Embryonic facial prominence (tissue), 1 donor: ENCODE measurements around the gene MEGF8.

Experiments used
- DNase-seq: peaks from one replicate; pipeline ENCODE4 v3.0.0-alpha.2; 2016; ENCODE audit errors: extremely low spot score

MEGF8 gene

DNA sequence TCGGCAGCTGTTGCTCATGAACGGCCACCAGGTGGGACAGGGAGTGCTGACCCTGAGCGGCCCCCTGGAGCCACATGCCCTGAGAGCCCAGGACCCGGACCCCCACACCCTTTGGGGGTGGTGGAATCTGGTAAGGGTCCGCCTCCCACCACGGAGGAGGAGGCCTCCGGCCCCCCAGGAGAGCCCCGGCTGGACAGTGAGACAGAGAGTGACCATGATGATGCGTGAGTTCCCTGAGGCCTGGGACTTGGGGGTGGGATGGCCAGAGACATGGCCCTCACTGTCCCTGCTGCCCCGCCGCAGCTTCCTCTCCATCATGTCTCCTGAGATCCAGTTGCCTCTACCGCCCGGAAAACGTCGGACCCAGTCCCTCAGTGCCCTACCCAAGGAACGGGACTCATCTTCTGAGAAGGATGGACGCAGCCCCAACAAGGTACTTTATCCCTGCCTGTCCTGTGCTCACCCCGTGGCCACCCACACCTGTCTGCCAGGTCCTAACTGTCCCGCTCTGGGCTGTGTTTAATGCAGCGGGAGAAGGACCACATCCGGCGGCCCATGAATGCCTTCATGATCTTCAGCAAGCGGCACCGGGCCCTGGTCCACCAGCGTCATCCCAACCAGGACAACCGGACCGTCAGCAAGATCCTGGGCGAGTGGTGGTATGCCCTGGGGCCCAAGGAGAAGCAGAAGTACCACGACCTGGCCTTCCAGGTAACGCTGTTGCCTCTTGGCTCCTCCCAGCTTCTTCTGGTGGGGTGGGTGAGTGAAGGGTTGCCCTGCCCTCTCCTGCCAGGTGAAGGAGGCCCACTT lies 38.2 kb upstream of the MEGF8 start:
- no peak for DNase-seq

DNA sequence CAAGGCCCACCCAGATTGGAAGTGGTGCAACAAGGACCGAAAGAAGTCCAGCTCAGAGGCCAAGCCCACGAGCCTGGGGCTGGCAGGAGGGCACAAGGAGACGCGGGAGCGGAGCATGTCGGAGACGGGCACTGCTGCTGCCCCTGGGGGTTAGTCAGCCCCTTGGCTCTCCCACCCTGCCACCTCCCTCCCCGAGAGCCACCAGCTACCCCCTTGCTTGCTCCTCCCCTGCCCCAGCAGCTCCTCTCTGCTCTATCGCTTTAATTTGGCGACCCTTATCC lies 37.7 kb upstream of the MEGF8 start:
- DNase-seq: no peak

DNA sequence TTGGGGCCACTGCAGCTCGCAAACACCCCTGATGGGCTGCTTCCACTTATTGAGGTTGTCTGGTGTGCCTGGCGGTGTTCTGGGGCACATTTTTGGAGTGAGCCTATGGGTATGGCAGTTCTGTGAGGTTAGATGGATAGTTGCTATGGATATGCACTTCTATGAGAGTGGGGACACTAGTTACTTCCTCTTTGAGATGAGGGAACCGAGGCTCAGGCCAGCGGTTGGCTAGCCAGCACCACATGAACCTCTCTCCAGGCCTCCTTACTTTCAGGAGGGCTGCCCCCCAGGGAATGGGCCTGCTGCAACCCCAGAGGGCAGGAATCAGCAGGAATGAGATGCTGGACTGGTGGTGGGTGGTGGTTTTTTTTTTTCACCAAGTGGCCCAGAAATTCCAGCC lies 37.0 kb upstream of the MEGF8 start:
- DNase-seq: no peak

DNA sequence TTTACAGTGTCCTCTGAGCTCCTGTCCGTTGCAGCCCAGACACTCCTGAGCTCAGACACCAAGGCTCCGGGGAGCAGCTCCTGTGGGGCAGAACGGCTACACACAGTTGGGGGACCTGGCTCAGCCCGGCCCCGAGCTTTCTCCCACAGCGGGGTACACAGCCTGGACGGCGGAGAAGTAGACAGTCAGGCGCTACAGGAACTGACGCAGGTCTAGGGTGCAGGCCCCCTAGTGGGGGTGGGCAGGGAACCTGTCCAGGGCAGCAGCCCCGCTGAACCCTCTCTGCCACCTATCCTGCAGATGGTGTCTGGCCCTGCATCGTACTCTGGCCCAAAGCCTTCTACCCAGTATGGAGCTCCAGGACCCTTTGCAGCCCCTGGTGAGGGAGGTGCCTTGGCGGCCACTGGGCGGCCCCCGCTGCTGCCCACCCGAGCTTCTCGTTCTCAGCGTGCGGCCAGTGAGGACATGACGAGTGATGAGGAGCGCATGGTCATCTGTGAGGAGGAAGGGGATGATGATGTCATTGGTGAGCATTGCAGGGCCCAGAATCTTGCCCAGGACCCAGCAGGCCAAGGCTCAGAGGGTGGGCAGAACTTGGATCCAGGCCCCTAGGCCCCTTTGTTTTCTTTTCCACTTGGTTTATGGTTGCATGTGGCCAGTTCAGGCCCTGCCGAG lies 36.4 kb upstream of the MEGF8 start:
- DNase-seq: no peak

DNA sequence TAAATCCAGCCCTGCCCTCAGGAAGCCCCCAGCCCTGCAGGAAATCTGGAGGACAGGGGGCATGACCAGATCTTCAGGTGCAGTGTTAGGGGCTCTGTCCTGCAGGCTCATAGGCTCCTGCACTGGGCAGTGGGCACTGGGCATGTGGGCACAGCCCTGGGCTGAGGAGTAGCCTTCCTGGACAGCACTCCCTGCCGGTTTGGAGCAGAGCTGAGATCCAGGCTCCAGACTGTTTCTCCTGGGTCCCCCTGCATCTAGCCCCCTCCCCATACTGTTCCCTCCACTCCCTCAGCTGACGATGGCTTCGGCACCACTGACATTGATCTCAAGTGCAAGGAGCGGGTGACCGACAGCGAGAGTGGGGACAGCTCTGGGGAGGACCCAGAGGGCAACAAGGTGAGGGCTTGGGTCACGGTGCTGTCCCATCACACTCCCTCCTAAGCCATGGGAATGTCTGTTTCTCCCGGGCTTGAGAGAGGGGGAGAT lies 35.8 kb upstream of the MEGF8 start:
- DNase-seq: no peak

DNA sequence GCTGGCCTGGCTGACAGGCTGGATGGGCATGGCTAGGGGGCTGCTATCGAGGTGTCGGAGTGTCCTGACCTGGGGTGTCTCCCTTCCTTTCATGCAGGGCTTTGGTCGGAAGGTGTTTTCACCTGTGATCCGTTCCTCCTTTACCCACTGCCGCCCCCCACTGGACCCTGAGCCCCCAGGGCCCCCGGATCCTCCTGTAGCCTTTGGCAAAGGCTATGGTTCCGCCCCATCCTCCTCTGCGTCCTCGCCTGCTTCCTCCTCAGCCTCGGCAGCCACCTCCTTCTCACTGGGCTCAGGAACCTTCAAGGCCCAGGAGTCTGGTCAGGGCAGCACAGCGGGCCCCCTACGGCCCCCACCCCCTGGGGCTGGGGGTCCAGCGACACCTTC lies 35.3 kb upstream of the MEGF8 start:
- no peak for DNase-seq

DNA sequence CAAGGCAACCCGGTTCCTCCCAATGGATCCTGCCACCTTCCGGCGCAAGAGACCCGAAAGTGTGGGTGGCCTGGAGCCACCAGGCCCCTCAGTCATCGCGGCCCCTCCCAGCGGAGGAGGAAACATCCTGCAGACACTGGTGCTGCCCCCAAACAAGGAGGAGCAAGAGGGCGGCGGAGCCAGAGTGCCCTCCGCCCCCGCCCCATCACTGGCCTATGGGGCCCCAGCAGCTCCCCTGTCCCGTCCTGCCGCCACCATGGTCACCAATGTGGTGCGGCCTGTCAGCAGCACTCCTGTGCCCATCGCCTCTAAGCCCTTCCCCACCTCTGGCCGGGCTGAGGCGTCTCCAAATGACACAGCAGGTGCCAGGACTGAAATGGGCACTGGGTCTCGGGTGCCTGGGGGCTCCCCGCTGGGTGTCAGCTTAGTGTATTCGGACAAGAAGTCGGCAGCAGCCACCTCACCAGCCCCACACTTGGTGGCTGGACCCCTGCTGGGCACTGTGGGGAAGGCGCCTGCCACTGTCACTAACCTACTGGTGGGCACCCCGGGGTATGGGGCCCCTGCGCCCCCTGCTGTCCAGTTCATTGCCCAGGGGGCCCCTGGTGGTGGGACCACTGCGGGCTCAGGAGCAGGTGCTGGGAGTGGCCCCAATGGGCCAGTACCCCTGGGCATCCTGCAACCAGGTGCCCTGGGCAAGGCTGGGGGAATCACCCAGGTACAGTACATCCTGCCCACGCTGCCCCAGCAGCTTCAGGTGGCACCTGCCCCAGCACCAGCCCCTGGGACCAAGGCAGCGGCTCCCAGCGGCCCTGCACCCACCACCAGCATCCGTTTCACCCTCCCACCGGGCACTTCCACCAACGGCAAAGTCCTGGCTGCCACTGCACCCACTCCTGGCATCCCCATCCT lies 34.7 kb upstream of the MEGF8 start:
- DNase-seq: no peak

DNA sequence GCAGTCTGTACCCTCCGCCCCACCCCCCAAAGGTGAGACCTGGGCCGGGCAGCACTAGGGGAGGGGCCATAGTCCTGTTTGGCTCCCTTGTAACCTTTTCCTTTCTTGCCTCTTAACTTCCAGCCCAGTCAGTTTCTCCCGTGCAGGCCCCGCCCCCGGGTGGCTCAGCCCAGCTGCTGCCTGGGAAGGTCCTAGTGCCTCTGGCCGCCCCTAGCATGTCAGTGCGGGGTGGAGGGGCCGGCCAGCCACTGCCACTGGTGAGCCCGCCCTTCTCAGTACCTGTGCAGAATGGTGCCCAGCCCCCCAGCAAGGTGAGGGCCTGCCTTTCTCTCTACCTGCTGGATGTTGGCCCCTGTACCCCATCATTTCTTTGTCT lies 34.0 kb upstream of the MEGF8 start:
- no peak for DNase-seq

DNA sequence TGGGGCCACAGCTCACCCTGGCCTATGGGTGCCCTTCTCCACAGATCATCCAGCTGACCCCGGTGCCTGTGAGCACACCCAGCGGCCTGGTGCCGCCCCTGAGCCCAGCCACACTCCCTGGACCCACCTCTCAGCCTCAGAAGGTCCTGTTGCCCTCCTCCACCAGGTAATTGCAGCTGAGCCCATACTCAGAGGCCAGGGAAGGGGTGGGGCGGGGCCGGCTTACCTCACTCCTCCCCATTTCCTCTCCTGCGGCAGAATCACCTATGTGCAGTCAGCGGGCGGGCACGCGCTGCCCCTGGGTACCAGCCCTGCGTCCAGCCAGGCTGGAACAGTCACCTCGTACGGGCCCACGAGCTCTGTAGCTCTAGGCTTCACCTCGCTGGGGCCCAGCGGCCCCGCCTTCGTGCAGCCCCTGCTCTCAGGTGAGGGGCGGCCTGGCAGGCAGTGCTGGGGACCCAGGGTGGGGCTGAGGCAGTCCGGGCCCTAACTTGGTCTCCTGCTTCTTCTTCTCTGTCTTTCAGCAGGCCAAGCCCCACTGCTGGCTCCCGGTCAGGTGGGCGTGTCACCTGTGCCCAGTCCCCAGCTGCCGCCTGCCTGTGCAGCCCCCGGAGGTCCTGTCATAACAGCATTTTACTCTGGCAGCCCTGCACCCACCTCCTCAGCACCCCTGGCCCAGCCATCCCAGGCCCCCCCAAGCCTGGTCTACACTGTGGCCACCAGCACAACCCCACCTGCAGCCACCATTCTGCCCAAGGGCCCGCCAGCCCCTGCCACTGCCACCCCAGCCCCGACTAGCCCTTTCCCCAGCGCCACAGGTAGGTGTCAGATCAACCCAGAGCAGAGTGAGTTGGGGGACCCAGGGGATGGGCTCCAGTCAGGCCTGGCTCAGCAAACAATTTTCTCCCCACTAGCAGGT lies 33.1 kb upstream of the MEGF8 start:
- DNase-seq: no peak

DNA sequence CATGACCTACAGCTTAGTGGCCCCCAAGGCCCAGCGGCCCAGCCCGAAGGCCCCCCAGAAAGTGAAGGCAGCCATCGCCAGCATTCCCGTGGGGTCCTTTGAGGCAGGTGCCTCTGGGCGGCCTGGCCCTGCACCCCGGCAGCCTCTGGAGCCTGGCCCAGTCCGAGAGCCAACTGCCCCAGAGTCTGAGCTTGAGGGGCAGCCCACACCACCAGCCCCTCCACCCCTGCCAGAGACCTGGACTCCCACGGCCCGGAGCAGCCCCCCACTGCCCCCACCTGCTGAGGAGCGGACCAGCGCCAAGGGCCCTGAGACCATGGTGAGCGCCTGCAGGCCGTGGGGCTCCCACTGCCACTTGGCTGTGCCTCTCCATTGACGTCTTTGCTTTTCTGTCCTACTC lies 32.5 kb upstream of the MEGF8 start:
- no peak for DNase-seq

DNA sequence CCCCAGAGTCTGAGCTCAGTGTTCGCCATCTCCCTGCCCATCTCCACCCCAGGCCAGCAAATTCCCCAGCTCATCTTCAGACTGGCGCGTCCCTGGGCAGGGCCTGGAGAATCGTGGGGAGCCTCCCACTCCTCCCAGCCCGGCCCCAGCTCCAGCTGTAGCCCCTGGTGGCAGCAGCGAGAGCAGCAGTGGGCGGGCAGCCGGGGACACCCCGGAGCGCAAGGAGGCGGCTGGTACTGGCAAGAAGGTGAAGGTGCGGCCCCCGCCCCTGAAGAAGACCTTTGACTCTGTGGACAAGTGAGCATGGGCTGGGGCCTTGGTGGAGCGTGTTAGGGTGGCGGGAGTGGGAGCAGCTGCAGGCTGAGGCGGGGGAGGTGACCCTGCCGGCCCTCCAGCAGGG lies 31.9 kb upstream of the MEGF8 start:
- DNase-seq: no peak

DNA sequence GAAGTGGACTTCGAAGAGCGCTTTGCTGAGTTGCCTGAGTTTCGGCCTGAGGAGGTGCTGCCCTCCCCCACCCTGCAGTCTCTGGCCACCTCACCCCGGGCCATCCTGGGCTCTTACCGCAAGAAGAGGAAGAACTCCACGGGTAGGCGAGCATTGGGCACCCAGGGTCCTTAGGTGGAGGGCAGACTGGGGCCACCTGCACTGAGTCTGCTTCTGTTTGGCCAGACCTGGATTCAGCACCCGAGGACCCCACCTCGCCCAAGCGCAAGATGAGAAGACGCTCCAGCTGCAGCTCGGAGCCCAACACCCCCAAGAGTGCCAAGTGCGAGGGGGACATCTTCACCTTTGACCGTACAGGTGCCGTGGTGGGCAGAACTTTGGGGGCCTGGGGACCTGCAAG lies 31.5 kb upstream of the MEGF8 start:
- DNase-seq: no peak

DNA sequence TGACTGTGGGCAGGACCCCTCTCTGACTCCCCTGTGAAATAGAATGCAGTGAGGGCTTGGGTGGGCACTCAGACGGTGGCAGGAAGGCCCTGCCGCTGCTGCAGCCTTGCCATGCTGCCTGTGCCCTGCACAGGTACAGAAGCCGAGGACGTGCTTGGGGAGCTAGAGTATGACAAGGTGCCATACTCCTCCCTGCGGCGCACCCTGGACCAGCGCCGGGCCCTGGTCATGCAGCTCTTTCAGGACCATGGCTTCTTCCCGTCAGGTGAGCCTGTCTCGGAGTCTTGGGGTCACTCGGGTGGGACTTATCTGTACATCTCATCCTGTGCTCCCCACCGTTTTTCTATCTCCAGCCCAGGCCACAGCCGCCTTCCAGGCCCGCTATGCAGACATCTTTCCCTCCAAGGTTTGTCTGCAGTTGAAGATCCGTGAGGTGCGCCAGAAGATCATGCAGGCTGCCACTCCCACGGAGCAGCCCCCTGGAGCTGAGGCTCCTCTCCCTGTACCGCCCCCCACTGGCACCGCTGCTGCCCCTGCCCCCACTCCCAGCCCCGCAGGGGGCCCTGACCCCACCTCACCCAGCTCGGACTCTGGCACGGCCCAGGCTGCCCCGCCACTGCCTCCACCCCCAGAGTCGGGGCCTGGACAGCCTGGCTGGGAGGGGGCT lies 30.8 kb upstream of the MEGF8 start:
- no peak for DNase-seq

DNA sequence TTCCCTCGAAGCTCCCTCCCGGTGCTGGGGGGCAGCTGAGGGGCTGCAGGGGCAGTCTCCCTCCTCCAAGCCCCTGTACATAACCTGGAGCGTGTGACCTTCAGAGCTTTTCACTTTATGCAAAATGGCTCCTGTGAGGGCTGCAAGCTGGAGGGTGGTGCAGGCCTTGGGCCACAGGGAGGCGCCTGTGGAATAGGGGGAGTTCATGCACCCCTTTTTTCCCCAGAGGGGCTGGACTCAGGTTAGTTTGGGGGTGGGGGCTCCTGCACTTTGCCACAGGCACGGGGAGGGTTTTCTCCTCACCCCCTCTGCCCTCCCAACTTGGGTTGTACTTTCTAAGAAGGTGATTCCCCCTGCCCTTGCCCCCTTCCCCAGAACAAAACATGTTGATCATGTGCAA lies 30.1 kb upstream of the MEGF8 start:
- no peak for DNase-seq

DNA sequence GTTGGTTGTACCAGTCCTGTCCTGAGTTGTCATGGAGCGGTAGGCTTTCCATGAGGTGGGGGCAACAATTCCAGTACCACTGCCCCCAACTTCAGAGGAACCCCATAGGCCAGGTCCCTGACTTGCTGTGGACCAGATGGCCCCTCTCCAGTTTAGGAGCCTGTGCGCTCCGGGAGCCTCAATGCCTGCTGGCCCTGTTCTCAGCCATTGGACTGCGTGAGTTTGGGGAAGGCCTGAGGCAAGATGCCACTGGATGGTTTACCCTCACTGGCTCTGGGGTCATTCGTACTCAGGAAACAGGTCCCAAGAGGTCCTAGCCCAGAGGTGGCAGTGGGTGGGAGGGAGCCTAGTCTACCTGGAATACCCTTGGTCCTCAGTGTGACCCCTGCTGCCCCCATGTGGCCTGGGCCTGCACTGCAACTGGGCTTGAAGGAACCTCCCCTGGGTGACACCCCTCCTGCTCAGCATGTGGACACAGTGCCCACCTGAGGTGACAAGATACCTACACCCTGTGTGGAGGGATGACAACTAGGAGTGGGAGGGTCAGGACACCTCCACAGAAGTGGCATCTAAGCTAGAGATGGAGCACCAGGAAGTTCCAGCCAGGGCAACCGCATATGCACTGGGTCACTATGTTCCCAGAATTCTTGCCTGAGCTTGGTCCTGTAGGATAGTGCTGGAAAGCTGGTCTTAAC lies 29.5 kb upstream of the MEGF8 start:
- DNase-seq: no peak

DNA sequence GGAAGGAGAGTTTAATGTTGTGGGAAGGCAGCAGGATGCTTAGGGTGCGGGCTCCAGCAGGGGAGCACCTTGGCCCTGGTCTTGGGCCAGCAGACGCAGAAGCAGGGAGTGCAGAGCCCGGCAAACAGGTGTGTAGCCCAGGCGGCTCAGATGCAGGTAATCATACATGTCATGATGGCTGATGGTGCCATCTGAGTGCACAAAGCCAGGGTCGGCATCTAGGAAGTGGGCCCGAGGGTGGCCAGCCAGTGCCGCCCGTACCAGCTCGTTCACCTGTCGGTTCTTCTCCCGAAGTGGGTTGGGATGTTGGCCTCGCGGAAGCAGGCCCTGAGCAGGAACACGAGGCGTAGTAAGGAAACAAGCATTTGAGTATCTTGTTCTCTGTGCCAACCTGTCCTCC lies 28.4 kb upstream of the MEGF8 start:
- DNase-seq: no peak

DNA sequence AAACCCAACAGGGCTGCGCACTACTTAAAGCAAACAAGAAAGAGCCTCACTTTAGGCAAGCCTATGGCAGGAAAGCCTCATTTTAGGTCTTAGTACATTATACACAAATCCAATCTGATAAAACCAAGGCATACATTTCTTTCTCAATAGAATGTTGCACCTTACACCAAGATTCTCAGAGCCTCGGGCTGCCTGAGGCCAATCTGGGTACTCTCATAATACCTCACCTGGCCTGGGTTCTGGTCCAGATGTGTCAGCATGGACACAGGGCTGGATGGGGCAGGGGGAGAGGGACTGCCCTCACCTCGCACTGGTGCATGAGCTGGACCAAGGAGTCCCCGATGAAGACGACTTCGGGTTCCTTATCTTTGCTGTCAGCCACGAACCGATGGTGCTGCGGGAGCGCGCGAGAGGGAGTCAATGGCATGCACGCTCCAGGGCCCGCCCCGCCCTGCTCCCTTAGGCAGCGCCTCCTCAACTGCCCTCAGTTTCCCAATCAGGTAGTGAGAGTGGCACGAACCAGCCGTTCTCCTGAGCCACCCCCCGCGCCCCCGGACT lies 23.7 kb upstream of the MEGF8 start, which contains the start of gene PRR19:
TSS of gene PRR19 (plus strand) at position 487 of the 558 bp plus-strand sequence. CDS start 7,453 bp downstream, outside the sequence.
- no peak for DNase-seq

DNA sequence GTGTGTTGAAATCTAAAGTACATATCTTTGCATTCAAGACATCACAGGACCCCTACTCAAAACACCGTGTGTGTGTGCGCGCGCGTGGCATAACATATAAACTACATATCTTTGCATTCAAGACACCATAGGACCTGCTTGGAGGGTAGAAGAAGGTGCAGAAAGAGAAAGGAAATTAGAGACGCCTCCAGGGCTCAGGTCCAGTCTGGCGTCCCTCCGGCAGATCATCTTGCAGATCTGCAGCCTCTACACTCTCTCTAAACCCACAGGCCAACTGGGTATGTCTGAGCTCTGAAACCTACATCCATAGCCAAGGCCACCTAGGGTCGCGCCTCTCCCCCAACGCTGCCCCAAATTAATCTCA lies 22.4 kb upstream of the MEGF8 start:
- no peak for DNase-seq

DNA sequence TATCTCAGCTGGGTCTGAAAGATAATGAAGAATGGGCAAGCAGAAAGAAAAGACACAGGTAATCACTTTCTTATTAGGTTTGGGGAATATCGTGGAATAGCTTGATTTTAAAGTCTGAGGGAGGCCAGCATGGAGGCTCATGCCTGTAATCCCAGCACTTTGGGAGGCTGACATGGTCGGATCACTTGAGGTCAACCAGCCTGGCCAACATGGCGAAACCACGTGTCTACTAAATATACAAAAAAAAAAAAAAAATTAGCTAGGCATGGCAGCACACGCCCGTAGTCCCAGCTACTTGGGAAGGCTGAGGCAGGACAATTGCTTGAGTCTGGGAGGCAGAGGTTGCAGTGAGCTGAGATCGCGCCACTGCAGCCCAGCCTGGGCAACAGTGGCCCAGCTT lies 21.6 kb upstream of the MEGF8 start:
- no peak for DNase-seq

DNA sequence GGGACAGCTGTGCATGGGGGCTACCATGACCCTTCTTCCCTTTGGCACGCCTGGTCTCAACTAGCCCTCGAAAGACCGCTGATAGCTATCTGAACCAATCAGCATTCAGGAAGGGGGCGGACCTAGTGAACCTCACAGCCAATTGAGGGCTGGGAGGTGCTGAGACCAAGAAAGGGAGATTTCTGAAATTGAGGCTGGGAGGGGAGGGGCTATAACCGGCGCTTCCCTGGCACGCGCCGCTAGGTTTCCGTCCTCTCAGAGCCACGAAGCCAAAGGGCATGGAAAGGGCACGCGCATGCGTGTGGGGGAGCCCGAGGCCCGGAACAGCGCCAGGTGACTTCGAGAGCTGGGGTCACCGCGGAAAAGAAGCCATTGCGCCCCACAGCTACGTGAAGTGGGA lies 18.8 kb upstream of the MEGF8 start:
- no peak for DNase-seq
